ENCODE results near the gene IGLL5.

DNA sequence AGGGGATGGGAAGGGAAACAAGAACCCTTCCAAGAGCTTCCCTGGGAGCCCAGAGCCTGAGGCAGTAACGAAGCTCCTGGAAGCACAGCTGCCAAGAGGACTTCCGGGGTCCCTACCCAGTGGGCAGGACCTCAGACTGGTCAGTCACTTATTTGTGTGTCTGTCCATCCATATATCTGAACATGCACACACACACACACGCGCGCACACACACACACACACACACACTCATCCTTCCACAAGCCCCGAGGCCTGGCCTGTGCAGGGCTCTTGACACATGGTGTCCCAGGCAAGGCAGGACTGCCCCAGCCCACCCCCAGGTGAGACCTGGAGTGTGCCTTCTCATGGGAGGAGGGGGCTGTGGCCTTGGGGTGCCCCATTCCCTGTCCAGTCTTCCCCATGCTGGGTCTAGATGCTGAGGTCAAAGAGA, 44.9 kb downstream of the IGLL5 start:
- TF ChIP-seq, protein P1, sequence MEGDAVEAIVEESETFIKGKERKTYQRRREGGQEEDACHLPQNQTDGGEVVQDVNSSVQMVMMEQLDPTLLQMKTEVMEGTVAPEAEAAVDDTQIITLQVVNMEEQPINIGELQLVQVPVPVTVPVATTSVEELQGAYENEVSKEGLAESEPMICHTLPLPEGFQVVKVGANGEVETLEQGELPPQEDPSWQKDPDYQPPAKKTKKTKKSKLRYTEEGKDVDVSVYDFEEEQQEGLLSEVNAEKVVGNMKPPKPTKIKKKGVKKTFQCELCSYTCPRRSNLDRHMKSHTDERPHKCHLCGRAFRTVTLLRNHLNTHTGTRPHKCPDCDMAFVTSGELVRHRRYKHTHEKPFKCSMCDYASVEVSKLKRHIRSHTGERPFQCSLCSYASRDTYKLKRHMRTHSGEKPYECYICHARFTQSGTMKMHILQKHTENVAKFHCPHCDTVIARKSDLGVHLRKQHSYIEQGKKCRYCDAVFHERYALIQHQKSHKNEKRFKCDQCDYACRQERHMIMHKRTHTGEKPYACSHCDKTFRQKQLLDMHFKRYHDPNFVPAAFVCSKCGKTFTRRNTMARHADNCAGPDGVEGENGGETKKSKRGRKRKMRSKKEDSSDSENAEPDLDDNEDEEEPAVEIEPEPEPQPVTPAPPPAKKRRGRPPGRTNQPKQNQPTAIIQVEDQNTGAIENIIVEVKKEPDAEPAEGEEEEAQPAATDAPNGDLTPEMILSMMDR (optimal IDR thresholded peaks at IDR 0.05 in 1 of 3, IDR thresholded peaks at IDR 0.05 in 1 of 3, conservative IDR thresholded peaks at IDR 0.05 in 1 of 3; ENCODE audit: extremely low read depth in 1 of 3, insufficient read depth in 2 of 3, low read length in 3 of 3), result no peak
- TF ChIP-seq EZH2 (IDR thresholded peaks at IDR 0.05; ENCODE audit: low read length), result no peak
